Right lobe of liver (tissue), 4 donors: Measurements from ENCODE around the gene C16orf89.

Experiments used
- POLR2A ChIP-seq: fragments of 450-650 bp; IDR thresholded peaks from one replicate; pipeline ENCODE4 v1.6.1; 2017; ENCODE audit warnings: antibody characterized with exemption, mild to moderate bottlenecking
- TF ChIP-seq, protein P1 (sequence below), 4 donors: fragments of 200-600 bp in 3 of 4; fragments of 450-650 bp in 1 of 4; IDR thresholded peaks; one replicate each; pipeline versions ENCODE4 v1.5.1 to v1.8.0; 2016 to 2022; ENCODE audit warnings: antibody characterized with exemption in 4 of 4, mild to moderate bottlenecking in 2 of 4
- donor health status: DM: no; HTN: no; CAD: no.
- donor health status: DM: no; HTN: no; CAD: no.
- donor health status: DM: no; HTN: yes; CAD: no.

DNA sequence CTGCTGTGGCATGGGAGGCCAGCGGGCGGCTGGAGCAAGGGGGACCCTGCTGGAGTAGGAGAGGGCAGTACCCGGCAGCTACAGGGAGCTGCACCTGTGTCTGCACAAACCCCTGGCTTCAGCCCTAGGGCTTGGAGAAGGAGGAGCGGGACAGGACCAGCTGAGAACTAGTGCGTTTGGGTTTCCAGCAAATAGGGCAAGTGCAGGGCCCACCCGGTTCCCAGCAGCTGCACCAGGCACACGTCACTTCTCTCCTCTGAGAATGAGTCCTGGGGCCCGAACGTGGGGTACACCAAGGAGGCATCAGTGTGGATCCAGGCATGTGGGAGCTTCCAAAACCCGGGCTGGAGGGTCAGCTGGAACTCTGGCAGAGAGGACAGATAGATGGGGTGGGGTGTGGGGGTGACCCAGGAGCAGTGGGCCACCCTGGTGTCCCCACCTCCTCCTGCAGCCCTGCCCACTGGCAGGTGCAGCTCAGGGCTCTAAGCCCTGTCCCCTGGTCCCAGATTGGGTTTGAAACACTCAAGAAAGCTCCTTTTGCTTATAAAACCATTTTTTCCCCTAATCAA is 5.6 kb downstream of the C16orf89 start:
- TF ChIP-seq, protein P1, sequence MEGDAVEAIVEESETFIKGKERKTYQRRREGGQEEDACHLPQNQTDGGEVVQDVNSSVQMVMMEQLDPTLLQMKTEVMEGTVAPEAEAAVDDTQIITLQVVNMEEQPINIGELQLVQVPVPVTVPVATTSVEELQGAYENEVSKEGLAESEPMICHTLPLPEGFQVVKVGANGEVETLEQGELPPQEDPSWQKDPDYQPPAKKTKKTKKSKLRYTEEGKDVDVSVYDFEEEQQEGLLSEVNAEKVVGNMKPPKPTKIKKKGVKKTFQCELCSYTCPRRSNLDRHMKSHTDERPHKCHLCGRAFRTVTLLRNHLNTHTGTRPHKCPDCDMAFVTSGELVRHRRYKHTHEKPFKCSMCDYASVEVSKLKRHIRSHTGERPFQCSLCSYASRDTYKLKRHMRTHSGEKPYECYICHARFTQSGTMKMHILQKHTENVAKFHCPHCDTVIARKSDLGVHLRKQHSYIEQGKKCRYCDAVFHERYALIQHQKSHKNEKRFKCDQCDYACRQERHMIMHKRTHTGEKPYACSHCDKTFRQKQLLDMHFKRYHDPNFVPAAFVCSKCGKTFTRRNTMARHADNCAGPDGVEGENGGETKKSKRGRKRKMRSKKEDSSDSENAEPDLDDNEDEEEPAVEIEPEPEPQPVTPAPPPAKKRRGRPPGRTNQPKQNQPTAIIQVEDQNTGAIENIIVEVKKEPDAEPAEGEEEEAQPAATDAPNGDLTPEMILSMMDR (IDR thresholded peaks at IDR 0.05), result no peak
- no peak for TF ChIP-seq POLR2A
